ENCODE measurements around the gene SFXN2. TPM values are rescaled to one million over a fixed set of nuclear protein-coding genes. Genes with fewer than 3 reads are reported as not detected.

SFXN2 gene
- total RNA-seq, 1 experiment from 2014 or later = 10.2 TPM

- H3K27me3 ChIP-seq (ENCODE audit: low read length) = no peaks in the 10 kb centered on the region
- DNase-seq = no peak
- no peak overlapping the region for H3K4me2 ChIP-seq (ENCODE audit: low read depth, low read length, poor library complexity, severe bottlenecking)
- H3K4me3 ChIP-seq (ENCODE audit: low read length) = no peak overlapping the region
- H3K9ac ChIP-seq (ENCODE audit: low read length) = no peak overlapping the region
- 0 out of 2 replicates have a peak, but pooled peaks cover 3% of the 10 kb centered on the region for H3K36me3 ChIP-seq (ENCODE audit: insufficient read depth, low read length)
- no peaks in the 10 kb centered on the region for H3K9me2 ChIP-seq (replicated peaks; ENCODE audit: insufficient read depth, low read length)
- no peak overlapping the region for H2AFZ ChIP-seq (ENCODE audit: low read length)
- no peaks in the 10 kb centered on the region for H3K79me2 ChIP-seq (ENCODE audit: low read length)
- no peaks in the 10 kb centered on the region for H3K9me3 ChIP-seq (ENCODE audit: low read length)
- H4K20me1 ChIP-seq (ENCODE audit: insufficient read depth, low read depth, low read length) = no peaks in the 10 kb centered on the region
- H3K27ac ChIP-seq (ENCODE audit: low read length) = no peak overlapping the region
- H3K4me1 ChIP-seq (ENCODE audit: low read length) = peaks cover 34% of the 10 kb centered on the region
Measured at GRCh38 chr10:102673236-102673818, 41.1 kb upstream of the SFXN2 start.

DNA sequence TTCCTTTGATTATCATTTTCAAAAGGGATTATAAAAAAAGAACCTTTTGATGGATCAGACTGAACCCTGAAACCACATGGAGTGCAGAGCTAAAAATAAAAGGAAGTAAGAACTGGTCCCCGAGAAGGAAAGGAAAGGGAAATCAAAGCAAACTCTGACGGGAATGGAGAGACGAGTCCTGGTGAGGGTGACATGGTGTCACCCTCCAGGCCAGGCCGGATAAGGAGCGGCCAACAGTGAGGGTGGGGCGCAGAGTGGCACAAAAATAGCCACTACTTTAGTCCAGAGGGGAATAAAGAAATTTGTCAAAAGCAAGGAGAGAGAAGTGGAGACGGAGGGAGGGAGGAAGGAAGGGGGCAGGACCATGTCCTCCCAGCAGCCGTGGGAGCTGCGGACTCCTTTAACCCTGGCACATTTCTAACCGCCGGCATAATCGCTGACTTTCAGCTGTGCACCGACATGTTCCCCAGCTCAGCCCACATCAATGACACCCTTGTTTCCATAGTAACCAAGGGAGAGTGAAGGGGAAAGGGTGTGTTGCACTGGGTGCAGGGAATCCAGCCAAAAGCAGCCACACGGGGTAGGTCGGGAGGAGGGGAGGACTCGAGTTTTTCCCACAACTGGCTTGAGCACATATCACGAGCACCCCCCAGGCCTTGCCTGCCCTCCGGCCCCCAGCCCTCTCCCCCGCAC lies 40.5 kb upstream of the SFXN2 start:
- Histone ChIP-seq H3K79me2 (ENCODE audit: low read length) (no peaks in the 10 kb centered on the region), H3K36me3 (ENCODE audit: insufficient read depth, low read length) (0 out of 2 replicates have a peak, but pooled peaks cover 3% of the 10 kb centered on the region), H3K4me2 (ENCODE audit: low read depth, low read length, poor library complexity, severe bottlenecking) (no peak overlapping the region), H3K27ac (ENCODE audit: low read length) (no peak overlapping the region), H2AFZ (ENCODE audit: low read length) (no peak overlapping the region), H3K9me3 (ENCODE audit: low read length) (no peaks in the 10 kb centered on the region), H3K4me3 (ENCODE audit: low read length) (no peak overlapping the region), H3K9ac (ENCODE audit: low read length) (no peak overlapping the region), H3K4me1 (ENCODE audit: low read length) (peaks cover 39% of the 10 kb centered on the region), H4K20me1 (ENCODE audit: insufficient read depth, low read depth, low read length) (no peaks in the 10 kb centered on the region), H3K9me2 (replicated peaks; ENCODE audit: insufficient read depth, low read length) (no peaks in the 10 kb centered on the region), H3K27me3 (ENCODE audit: low read length) (no peaks in the 10 kb centered on the region)
- DNase-seq = no peak

DNA sequence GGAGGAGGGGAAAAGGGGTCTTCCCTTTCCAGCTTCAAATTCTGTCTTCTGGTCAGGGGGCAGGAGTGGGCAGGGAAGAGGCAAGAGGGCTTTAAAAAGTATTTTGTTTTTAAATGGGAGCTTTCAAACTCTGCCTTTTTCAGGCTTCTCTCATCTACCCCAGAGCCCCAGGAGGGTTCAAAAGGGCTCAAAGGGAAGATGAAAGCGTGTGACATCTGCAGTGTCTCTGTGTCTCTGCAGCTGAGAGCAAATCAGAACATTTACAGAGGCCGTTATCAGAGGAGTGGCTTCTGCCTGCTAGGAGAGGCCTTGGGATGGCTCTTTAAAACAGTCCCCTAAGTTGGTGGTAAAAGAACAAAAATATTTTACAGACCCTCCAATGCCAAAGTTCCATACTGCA lies 39.9 kb upstream of the SFXN2 start:
- no peaks in the 10 kb centered on the region for H3K27me3 ChIP-seq (ENCODE audit: low read length)
- no peak overlapping the region for H3K4me2 ChIP-seq (ENCODE audit: low read depth, low read length, poor library complexity, severe bottlenecking)
- H3K4me1 ChIP-seq (ENCODE audit: low read length) = peaks cover 45% of the 10 kb centered on the region
- no peaks in the 10 kb centered on the region for H3K79me2 ChIP-seq (ENCODE audit: low read length)
- peak overlapping the region; percentile 12; the same call in 1 of the 2 replicates for H3K9ac ChIP-seq (ENCODE audit: low read length)
- 0 out of 2 replicates have a peak, but pooled peaks cover 3% of the 10 kb centered on the region for H3K36me3 ChIP-seq (ENCODE audit: insufficient read depth, low read length)
- H3K9me3 ChIP-seq (ENCODE audit: low read length) = no peaks in the 10 kb centered on the region
- no peak overlapping the region for H3K4me3 ChIP-seq (ENCODE audit: low read length)
- H2AFZ ChIP-seq (ENCODE audit: low read length) = no peak overlapping the region
- no peaks in the 10 kb centered on the region for H3K9me2 ChIP-seq (replicated peaks; ENCODE audit: insufficient read depth, low read length)
- H4K20me1 ChIP-seq (ENCODE audit: insufficient read depth, low read depth, low read length) = no peaks in the 10 kb centered on the region
- DNase-seq = no peak
- no peak overlapping the region for H3K27ac ChIP-seq (ENCODE audit: low read length)

DNA sequence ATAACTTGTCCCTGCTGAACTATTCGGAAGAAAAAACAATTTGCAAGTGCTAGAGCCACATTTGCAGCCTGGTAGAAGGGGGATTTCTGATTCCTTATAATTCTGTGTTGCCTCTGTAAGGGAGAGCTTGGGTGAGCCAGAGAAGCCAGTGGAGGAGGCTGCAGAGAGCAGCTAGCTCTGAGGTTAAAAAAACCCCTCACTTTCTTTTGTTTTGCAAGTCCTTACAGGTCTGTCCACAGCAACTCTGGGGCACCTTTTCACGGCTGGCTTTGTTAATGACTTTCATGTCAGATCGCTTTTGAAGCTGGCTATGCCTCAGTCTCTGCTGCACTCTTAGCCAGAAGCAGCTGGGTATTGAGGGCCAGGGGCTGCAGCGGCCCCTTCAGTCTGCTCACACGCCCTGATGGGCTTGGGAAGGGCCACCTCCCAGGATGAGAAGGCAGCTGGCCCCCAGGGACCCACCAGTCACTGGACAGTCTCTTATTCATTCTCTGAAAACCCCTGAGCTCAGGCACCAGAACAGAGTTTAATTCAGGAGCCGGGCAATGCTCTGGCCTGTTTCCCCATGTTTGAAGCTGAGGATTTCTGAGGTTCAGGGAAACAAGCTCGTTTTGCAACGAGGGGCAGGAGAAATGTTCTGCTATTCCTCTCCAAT lies 39.3 kb upstream of the SFXN2 start:
- Histone ChIP-seq H3K9me2 (replicated peaks; ENCODE audit: insufficient read depth, low read length) (no peaks in the 10 kb centered on the region), H4K20me1 (ENCODE audit: insufficient read depth, low read depth, low read length) (no peaks in the 10 kb centered on the region), H3K4me3 (ENCODE audit: low read length) (no peak overlapping the region), H3K4me1 (ENCODE audit: low read length) (peaks cover 46% of the 10 kb centered on the region), H3K9me3 (ENCODE audit: low read length) (no peaks in the 10 kb centered on the region), H3K27ac (ENCODE audit: low read length) (no peak overlapping the region), H3K4me2 (ENCODE audit: low read depth, low read length, poor library complexity, severe bottlenecking) (no peak overlapping the region), H3K9ac (ENCODE audit: low read length) (peak overlapping the region; percentile 21), H3K27me3 (ENCODE audit: low read length) (no peaks in the 10 kb centered on the region), H3K79me2 (ENCODE audit: low read length) (no peaks in the 10 kb centered on the region), H3K36me3 (ENCODE audit: insufficient read depth, low read length) (0 out of 2 replicates have a peak, but pooled peaks cover 3% of the 10 kb centered on the region), H2AFZ (ENCODE audit: low read length) (no peak overlapping the region)
- no peak for DNase-seq

- H3K4me1 ChIP-seq (ENCODE audit: low read length) = peaks cover 46% of the 10 kb centered on the region
- H3K27me3 ChIP-seq (ENCODE audit: low read length) = no peaks in the 10 kb centered on the region
- no peak overlapping the region for H2AFZ ChIP-seq (ENCODE audit: low read length)
- H3K4me3 ChIP-seq (ENCODE audit: low read length) = no peak overlapping the region
- DNase-seq = no peak
- H4K20me1 ChIP-seq (ENCODE audit: insufficient read depth, low read depth, low read length) = no peaks in the 10 kb centered on the region
- no peaks in the 10 kb centered on the region for H3K79me2 ChIP-seq (ENCODE audit: low read length)
- H3K4me2 ChIP-seq (ENCODE audit: low read depth, low read length, poor library complexity, severe bottlenecking) = no peak overlapping the region
- H3K9me2 ChIP-seq (replicated peaks; ENCODE audit: insufficient read depth, low read length) = no peaks in the 10 kb centered on the region
- H3K27ac ChIP-seq (ENCODE audit: low read length) = no peak overlapping the region
- peak overlapping the region; percentile 21; the same call in 1 of the 2 replicates for H3K9ac ChIP-seq (ENCODE audit: low read length)
- no peaks in the 10 kb centered on the region for H3K9me3 ChIP-seq (ENCODE audit: low read length)
- H3K36me3 ChIP-seq (ENCODE audit: insufficient read depth, low read length) = 0 out of 2 replicates have a peak, but pooled peaks cover 3% of the 10 kb centered on the region
Measured at GRCh38 chr10:102675666-102676533, 38.5 kb upstream of the SFXN2 start.

DNA sequence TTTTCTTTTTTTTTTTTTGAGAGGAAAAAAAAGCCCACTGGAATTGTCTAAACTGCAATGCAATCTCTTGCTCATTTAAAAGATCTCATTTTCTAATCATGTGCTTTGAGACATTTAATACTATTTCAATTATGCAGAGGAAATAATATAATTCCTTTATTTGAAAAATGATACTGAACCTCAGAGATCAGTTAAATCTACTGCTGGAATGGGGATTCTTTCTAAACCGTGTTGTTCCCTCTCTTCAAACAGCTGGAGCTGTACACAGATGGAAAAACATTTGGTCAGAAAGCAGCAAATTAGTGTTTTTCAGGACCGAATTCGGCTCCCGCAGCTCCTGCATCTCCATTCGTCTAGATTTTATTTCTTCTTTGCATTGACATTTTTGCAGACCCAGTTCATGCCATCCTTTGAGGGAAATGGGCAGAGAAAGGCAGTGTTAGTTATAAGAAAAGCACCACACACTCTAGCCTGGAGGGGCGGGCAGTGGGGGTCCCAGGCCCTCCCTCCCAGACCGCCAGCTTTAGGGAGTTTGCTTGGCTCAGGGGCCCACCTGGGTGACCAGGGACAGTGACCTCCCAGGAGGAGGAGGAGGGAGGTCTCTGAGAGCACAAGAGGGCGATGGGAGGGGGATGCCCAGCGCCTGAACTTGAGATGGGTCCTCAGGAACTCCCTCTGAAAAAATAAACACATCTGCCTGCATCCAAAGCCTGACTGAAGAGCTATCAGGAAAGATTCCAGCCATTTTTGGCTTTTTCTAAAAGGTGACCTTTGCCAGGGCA lies 37.7 kb upstream of the SFXN2 start:
- DNase-seq = no peak

DNA sequence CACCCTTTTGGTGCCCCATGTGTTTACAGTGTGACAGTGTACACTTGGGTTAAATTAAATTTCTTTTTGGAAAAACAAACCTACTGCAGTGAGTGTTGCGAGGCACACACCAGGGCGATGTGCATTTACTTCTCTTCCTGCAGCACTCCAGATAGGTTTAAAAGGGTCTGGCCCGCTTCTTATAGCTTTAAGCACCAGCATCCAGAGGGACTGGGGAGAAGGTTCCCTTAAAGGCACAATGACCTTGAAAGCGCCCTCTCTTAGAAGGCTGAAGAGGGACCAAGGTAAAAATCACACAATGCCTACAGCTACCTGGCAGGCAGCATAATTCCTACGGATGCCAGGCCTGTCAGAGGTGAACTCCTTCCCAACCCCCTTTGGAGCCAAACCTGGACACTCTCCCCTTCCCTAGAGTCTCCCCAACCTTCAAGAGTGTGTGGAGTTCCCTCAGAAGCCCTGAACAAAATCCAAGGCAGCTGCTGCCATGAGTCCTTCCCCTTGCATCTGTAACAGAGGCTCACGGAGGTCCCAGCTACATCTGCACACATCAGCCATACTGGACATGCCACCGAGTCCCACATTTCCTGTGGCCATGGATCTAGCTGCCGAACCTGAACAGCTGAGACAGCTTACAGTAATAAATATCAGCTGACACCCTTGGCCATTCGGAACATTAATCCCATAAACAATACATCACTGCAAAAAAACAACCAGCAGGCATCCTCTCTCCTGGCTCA lies 36.9 kb upstream of the SFXN2 start:
- no peak for DNase-seq
- H3K9ac ChIP-seq (ENCODE audit: low read length) = no peak overlapping the region
- H2AFZ ChIP-seq (ENCODE audit: low read length) = no peak overlapping the region
- no peaks in the 10 kb centered on the region for H3K79me2 ChIP-seq (ENCODE audit: low read length)
- no peaks in the 10 kb centered on the region for H3K9me3 ChIP-seq (ENCODE audit: low read length)
- H3K4me1 ChIP-seq (ENCODE audit: low read length) = peaks cover 44% of the 10 kb centered on the region
- H3K27ac ChIP-seq (ENCODE audit: low read length) = no peak overlapping the region
- no peaks in the 10 kb centered on the region for H4K20me1 ChIP-seq (ENCODE audit: insufficient read depth, low read depth, low read length)
- H3K27me3 ChIP-seq (ENCODE audit: low read length) = no peaks in the 10 kb centered on the region
- H3K4me3 ChIP-seq (ENCODE audit: low read length) = no peak overlapping the region
- no peaks in the 10 kb centered on the region for H3K9me2 ChIP-seq (replicated peaks; ENCODE audit: insufficient read depth, low read length)
- 0 out of 2 replicates have a peak, but pooled peaks cover 3% of the 10 kb centered on the region for H3K36me3 ChIP-seq (ENCODE audit: insufficient read depth, low read length)
- H3K4me2 ChIP-seq (ENCODE audit: low read depth, low read length, poor library complexity, severe bottlenecking) = no peak overlapping the region

More for the DNA sequence above, 37.7 kb upstream of the SFXN2 start:
- no peak overlapping the region for H3K9ac ChIP-seq (ENCODE audit: low read length)
- H3K4me2 ChIP-seq (ENCODE audit: low read depth, low read length, poor library complexity, severe bottlenecking) = no peak overlapping the region
- no peaks in the 10 kb centered on the region for H4K20me1 ChIP-seq (ENCODE audit: insufficient read depth, low read depth, low read length)
- no peak overlapping the region for H3K4me3 ChIP-seq (ENCODE audit: low read length)
- no peaks in the 10 kb centered on the region for H3K9me2 ChIP-seq (replicated peaks; ENCODE audit: insufficient read depth, low read length)
- no peak overlapping the region for H2AFZ ChIP-seq (ENCODE audit: low read length)
- no peaks in the 10 kb centered on the region for H3K9me3 ChIP-seq (ENCODE audit: low read length)
- 0 out of 2 replicates have a peak, but pooled peaks cover 3% of the 10 kb centered on the region for H3K36me3 ChIP-seq (ENCODE audit: insufficient read depth, low read length)
- H3K79me2 ChIP-seq (ENCODE audit: low read length) = no peaks in the 10 kb centered on the region
- no peaks in the 10 kb centered on the region for H3K27me3 ChIP-seq (ENCODE audit: low read length)
- H3K4me1 ChIP-seq (ENCODE audit: low read length) = peaks cover 46% of the 10 kb centered on the region
- H3K27ac ChIP-seq (ENCODE audit: low read length) = no peak overlapping the region
